NCI-H510A (cell line): ENCODE results near the gene FAS.
A peak's percentile ranks its signal among the peaks of the same experiment; 100 is the strongest.
"Not testable (repeated sequence)": the region's sequence is repeated elsewhere in the genome, so short reads cannot be mapped to it uniquely, and the experiment has no call there.

Experiments
- DNase-seq: peaks from one replicate; lab custom pipeline; 2025; lab: John Stamatoyannopoulos, UW

FAS gene

DNA sequence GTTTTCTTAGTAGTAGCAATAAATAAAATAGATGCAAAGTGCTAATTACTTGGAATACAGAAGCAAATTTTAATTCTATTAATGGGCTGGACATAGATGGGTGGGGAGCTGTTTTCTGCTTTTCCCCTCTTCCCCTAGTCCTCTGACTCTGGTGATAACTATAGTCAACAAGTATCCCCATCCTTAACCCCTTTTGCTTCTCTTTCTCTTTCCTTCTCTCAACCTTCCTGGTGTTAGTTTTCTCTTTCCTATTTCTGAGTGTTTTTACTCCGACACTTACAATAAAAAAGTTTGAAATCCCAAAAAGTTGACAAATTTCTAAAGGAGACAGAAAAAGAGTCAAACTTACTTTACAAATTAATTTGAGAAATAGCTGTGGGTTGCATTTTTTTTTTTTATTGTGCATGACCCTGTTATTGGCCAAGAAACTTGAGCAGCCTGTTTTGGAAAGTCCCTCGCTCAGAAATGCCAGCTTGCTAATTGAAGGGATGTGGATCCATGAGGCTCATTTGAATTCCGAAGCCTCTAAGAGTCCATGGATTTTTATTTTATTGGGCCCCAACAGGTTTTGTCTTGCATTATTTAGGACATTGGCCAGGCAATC, 2.4 kb downstream of the FAS start:
- no peak for DNase-seq

DNA sequence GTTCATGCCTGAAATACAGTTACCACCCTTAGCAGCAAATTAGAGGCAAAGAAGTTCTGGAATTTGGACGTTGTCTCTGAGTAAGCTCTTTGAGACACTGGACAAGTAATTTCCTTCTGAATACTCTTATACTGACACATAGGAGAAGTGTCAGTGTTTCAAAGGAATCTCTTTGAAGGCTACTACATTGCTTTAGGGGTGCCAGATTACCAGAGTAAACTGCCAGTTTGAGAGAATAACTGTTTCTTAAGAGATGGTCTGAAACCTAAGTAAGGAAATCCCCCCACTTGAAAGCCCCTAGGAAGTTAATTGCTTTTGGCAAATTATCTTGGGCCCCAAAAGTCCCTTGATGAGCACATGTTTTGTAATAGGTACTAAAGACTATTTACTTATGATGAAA, 3.4 kb downstream of the FAS start:
- DNase-seq = no peak

DNA sequence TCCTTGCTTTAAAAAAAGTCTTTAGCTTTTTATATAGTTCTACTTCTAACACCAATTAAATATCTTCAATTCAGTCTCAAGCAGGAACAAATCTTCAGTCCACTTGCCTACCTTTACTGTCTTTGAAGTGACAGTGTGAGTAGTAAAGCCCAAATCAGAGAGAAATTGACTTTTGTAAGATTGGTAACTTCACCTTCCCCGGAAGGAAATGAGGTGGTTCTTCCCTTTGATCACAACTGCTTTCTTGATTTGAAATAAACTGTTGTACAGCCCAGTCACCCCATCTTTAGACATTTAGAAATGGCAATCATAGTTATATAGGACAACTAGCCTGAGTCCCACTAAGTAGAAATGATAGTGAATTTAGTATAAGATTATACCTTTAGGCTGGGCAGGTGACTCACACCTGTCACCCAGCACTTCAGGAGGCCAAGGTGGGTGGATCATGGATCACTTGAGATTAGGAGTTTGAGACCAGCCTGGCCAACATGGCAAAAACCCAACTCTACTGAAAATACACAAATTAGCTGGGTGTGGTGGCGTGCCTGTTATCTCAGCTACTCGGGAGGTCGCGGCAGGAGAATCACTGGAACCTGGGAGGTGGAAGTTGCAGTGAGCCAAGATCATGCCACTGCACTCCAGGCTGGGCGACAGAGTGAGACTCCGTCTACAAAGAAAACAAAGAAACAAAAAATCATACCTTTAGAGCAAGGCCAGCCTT, 4.7 kb downstream of the FAS start:
- no peak for DNase-seq

DNA sequence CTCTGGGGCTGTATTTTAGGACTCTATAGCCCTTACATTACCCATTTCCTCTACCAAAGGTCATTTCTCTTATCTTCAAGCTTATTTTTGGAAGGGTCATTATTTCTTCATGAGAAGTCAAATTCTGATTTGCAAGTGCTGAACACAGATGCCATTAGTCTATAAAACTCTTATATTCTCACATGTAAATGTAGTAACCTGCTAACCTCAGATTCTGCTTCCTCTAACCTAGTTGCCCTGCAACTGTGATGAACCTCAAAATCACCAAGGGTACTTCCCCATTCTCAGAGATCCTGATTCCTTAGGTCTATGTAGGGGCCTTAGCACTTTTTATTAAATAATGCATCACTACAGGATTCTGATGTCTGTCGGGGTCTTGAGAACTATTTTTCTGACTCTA, 6.3 kb downstream of the FAS start:
- DNase-seq = no peak

DNA sequence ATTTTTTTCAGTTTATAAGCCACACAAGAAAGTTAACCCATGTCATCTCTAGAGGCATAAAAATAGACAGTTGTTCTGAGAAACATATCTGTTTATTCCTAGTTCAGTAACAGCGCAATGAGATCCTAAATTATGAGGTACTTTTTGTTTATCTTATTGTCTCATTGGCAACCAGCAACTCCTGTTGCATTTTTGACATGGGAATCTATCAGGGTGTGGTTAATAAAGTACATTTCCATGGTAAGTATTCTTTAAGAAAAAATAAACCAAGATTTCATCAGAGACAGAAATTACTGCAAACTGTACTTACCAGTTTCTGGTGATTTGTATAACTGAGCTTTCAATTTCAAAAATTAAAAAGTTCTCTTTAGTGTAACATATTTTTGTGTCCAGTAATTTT, 9.0 kb downstream of the FAS start:
- DNase-seq = no peak

DNA sequence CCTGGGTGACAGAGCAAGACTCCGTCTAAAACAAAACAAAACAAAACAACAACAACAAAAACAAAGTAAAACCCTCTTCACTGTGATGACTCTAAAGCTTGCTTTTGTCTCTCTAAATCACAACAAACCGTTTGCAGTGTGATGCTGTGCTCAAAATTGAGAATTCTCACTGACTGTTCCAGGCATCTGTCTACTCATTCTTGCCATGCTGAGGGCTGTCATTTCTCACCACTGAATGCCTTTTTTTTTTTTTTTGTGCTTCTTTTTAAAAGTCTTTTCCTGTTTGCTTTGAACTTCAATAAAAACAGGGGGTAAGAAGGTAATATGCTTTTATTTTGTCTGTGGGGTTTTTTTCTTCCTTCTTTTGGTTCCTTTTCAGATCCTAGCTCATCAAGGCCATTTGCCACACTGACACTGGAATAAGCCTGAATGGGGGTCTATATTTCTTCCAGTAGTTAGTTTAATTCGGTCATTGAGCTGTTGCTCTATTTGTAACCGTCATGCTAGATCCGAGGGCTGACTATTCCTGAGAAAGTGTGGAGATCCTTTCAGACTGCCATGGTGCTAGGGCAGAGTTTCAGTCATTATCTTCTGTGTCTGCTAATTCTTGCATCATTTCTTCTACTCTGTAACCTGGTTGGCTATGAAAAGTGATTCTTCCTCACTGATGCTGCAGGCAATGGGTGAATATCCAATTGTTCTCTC, 10.6 kb downstream of the FAS start:
- DNase-seq = no peak

DNA sequence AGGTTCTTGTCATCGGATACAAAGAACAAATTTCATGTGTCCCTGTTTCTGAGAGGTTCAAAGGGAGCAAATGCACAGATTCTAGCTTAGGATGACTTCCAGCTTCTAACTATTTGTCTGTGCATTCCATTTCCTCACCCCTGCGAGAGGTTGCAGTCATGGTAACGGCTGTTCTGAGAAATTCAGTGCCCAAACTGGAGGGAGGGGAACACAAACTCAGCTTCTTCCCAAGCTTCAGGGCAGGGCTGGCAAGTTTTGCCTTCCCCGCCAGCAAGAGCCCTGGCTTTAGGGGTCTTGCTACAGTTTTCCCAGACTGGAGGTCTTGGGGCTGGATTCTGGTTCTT, 11.1 kb downstream of the FAS start:
- no peak for DNase-seq

DNA sequence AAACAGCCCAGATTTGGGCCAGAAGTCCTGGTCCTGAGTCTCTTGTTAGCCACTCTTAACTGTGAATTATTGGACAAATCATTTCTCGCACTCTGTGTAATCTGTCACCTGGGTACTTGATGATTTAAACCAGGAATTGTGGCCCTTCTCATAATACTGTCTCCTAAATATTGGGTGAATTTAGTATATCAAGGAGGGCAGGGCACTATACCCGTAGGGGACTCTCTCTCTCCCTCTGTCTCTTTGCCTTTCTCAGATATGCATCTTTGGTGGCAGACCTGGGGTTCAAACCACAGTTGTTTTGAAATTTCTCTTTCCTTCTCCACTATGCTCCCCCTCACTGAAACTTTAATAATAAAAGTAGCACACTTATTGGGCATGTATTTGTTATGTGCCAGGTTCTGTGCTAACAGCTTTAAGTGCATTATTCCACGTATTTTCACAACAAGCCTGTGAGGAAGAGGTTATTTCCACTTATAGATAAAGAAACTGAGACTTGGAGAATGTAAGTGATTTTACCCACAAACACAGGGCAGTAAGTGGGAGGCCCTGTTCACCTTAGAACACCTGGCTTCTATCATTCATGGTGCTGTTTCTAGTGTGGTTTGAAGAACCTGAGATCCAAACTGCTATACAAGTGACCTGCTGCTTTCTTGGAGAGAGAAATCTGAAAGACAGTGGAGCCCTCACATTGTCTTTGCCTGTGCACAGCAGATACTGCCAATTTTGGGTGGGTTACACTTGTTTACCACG, 11.8 kb downstream of the FAS start:
- DNase-seq = no peak

DNA sequence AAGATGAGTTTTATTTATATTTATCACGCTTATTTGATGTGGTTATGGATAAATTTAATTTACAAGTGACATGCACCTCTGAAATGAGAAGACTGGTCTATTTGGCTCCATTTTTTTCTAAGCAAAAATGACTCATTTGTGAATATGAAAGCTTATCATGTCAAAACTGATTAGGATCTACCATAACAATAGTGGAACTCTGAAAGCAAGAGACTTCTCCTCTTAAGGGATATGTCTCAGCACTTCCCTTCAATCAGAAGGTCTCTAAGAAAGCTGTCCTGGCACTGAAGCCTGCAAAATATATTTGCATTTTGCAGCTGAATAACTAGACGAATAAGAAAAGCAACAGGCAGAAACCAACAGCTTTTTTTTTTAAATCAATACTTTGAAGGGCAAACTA, 12.7 kb downstream of the FAS start:
- no peak for DNase-seq

DNA sequence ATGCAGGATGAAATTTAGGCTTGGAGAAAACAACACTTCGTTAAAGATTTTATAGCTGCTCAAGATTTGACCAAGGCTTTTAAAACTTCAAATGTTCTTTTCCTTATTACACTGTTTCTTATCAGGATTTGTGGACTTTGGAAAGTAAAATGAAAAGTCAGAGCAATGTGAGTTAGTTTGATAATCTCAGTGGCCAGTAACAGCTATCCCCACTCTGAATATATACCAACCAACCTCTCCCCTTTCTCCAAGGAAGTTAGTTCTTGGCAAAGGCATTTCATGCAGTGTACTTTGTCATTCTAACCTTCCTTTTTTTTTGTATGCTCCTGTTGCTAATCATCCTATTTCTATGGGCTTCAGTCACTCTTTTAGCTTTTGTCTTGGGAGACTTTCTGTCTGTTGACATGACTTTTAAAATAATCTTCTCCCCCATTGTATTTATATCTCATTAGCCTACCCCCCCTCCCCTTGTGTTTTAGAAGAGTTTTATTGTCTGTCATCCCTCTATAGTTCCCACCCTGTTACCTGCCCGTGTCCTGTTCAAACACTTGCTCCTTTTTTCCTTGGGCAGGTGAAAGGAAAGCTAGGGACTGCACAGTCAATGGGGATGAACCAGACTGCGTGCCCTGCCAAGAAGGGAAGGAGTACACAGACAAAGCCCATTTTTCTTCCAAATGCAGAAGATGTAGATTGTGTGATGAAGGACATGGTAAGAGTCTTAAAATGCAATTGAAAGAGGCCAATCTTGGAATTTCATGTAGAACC, 16.7 kb downstream of the FAS start:
- DNase-seq = no peak

DNA sequence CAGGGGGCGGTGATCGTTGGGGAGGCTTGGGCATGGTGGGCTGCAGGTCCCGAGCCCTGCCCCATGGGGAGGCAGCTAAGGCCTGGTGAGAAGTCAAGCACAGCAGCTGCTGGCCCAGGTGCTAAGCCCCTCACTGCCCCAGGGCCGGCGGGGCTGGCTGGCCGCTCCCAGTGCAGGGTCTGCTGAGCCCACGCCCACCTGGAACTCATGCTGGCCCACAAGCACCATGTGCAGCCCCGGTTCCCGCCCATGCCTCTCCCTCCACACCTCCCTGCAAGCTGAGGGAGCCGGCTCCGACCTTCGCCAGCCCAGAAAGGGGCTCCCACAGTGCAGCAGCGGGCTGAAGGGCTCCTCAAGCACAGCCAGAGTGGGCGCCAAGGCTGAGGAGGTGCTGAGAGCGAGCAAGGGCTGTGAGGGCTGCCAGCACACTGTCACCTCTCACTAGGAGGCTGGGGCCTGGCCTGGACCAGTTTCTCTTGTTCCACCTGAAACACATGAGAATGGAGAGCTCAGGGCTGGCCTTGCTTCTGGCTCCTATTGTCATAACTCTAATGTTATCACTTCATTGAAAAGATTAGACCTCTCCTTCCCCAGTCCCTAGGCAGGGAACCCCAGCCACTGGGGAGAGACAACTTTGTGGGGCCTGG, 28.2 kb downstream of the FAS start:
- DNase-seq = not testable (repeated sequence)

DNA sequence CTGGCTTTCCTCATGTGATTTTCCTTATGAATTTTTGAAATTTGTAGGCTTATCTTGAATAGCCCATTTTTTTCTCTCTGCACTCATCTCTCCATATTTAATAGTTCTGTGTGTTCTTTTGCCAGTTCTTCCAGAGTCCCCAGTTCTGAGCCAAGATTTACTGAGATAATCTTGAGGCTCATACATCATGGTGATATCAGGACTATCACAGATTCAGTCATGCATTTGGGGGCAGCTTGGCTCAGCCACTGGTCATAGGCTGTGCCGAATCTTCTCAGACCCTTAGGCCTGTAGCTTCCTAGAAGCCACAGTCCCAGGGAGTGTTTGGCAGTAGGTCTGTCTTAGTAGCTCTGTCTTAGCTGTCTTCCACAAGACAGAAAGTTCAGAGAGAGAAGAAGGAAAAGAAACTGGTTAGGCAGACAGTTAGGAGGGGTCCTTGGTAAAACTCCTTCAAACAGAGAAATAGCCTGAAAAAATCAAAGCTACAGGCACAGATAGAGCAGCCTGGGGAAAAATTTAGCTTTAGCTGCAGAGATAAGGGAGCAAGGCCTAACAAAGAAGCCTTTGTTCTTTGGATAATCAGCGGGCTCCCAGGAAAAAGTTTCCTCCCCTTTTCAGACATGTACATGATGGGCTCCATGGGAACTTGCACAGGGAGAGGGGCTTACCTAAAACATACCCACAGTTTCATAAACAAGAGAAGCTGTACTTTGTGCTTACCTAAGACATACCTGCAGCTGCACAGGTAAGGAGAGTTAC, 29.1 kb downstream of the FAS start:
- no peak for DNase-seq

DNA sequence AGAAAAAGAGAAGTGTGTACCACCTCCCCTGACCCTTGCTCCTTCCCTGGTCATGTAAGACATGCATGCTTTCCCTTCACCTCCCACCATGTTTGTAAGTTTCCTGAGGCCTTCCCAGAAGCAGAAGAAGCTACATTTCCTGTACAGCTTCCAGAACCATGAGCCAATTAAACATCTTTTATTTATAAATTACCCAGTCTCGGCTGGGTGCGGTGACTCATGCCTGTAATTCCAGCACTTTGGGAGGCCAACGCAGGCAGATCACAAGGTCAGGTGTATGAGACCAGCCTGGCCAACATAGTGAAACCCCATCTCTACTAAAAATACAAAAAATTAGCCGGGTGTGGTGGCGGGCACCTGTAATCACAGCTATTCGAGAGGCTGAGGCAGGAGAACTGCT, 30.9 kb downstream of the FAS start:
- not testable (repeated sequence) for DNase-seq

DNA sequence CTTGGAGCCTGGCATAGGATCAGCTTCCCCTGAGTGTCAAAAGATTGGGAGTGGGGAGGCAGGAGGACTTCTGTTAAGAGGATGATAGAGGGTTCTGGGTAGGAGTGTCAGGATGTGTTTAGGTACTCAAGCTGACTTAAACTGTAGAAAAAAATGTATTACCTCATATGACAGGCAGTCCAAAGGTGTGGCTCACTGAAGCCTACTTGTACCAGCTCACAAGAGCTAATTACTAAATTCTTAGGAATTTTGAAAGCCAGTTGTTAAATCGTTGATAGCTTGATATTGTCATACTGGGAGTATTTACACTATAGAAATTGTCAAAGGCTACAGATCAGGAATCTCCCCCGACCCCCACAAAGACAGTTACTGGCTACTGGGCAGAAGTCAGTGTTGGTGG, 32.1 kb downstream of the FAS start:
- DNase-seq = no peak

DNA sequence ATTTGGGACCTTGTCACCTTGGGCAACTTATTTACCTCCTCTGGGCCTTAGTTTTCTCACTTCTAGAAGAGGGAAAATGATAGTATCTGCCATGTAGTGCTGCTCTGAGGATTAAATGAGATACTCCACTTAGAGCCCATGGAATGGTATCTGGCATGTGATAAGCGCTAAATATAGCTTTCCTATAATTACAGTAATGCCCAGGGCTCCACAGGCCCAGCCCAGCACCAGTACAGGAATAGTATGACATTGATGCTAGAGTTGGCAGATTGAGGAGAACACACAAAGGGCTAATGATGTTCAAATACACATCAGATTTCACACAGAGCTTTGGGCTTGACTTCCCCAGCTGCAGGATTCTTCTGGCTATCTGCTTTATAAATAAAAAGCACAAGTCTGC, 34.9 kb downstream of the FAS start:
- DNase-seq = no peak

DNA sequence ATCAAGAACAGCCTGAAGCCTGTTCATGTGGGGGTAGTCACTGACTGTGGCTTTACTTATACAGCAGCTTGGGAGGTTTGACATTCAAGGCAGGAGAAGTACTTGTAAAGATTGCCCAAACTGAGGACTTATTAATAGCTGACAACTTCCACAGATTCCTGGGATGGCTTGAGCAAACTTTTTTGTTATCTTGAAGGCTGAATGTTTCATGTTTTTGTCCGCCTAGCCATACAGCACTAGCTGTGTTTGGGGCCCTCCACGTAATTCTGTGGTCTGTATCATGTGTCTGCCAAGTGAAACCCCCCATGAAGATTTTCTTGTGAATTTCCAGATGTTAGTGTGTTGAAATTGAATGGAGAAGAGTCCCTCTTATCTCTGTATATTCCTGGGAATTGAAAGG, 38.6 kb downstream of the FAS start:
- no peak for DNase-seq

DNA sequence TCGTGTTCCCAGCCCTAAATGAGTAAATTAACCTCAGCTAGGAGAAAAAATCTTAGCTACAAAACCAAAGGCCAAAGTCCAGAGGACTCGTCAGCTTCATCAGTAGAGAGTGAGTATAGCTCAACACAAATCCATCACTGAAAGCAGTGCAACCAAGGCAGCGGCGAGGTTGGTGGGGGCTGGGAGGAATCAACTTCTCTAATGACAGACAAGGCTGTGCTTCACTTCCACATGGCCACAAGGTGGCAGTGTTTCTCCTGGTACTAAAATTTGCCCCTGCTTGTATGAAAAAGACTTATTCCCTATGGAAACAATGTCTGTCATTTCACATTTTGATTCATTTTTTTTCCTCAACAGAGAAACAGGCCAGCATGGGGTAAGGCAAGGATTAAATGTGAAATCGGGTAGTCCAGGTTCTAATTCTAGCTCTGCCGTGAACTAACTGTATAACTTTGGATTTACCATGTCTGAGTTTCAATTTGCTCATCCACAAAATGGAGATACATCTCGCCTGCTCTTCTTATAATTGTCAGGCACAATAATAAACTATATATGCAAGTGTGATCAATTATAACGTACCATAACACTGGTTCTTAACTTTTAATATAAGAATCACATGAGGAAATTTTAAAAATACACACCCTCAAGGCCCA, 39.3 kb downstream of the FAS start:
- peak; percentile 5 for DNase-seq

DNA sequence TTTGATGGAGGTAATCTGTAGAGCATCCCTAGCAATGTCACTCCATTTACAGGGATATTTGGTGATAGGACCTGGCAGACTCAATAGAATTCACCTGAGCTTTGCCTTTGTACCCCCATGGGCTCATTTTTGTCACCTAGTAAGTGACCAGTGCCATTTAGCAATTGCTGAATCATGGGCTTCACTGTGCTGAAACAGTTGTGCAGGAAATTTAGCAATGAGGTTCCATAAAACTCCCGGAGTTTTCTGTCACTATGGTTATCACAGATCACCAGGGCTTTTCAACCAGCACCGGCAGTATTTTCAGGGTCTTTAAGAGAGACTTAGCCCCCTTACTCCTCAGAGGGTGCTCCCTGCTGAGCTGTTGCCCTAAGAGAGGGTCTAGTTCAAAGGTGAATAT, 40.2 kb downstream of the FAS start:
- DNase-seq = no peak

DNA sequence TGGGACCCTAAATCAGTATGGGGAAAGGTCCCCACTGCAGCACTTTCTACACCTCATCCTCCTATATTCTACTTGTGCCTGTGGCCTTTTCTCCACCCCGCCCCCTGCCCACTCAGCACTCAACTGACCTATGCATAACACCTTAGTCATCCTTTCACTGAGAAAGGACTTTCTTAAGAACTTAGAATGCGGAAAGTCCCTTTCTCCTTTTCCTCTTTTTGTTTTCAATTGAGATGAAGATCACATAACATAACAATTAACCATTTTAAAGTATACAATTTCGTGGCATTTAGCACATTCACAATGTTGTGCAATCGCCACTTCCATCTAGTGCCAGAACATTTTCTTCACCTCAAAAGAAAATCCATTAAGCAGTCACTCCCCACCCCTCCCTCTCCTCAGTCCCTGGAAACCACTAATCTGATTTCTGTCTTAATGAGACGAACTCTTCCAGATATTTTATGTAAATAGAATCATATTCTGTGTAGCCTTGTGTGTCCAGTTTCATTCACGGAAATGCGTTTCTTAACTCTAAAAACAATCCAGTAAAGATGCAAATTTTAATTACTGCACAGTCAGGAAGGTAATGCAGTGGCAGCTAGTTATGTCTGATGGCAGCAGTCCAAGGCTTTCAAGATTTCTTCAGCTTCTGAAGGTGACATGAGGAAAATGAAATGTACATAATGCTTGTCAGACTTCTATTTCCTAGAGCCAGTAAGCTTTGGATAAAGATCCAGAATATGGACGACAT, 41.7 kb downstream of the FAS start:
- DNase-seq = no peak

DNA sequence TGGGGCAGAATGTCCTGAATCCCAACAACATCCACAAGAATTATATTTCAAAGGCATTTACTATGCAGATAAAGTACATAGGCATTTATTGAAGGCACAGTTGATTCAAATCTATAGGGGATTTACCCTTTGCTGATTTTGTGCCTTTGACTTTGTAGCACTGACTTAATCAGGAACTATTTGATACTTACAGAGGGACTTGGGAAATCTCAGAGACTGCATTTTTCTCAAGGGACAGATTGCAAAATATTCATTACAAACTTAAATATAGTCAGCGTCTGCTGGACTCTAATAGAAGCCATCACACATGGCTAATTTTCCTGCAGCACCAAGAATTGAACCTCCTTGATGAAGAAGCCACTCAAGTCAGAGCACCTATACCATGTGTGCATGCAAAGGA, 44.9 kb downstream of the FAS start:
- no peak for DNase-seq
